IPS-11a (cell line): ENCODE results near the gene SLFN5.
"Not testable (repeated sequence)": the region's sequence is repeated elsewhere in the genome, so short reads cannot be mapped to it uniquely, and the experiment has no call there.

Experiments used
- H3K4me3 ChIP-seq: one replicate; pipeline ENCODE4 v1.5.1; 2013; ENCODE audit warnings: low read depth, low read length, control low read depth

SLFN5 gene

GRCh38 chr17:35241520-35241919, 1.4 kb upstream of the SLFN5 start:
- no peak overlapping the region for H3K4me3 ChIP-seq

DNA sequence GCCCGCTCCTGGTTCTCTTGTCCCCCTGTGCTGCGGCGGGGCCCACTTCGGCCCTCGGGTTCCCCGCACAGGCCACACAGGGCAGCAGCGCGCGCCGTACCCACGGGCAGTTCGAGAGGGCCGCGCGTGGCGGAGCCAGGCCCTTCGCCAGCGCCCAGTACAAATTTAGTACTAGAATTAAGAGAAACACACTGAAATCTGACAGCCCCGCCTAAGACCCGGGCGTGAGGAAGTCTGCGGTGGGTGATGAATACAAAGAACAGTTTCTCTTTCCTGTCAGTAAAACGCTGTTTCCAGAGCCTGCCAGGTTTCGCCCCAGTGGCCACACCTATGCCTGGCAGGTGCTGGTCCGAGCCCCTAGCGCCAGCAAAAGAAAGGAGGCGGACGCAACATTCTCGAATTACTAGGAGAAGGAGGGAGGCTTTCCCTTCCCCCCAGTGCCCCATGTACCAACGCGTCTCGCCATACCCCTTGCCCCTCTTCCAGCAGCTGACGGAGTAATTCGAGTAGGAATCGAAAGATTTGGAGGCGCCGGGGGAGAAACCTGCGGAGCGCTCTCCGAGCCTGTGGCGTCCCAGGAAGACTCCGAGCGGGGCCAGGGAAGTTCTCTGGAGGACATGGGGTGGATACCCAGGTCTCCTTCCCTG, 591 bp upstream of the SLFN5 start:
- H3K4me3 ChIP-seq: peak overlapping the region; percentile 63

GRCh38 chr17:35243561-35244340, 879 bp downstream of the SLFN5 start:
- peak overlapping the region; percentile 63 for H3K4me3 ChIP-seq

GRCh38 chr17:35244341-35245195, 1.7 kb downstream of the SLFN5 start:
- H3K4me3 ChIP-seq: no peak overlapping the region

DNA sequence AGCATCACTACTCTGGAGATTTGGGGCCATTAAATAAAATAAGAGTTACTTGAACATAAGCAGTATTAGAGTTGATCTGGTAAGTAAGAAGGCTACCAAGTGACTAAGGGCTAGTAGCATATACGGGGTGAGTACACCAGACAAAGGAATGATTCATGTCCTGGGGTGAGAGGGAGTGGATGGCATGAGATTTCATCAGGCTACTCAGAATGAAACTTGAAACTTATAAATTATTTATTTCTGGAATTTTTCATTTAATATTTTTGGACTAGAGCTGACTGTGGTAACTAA, 2.3 kb downstream of the SLFN5 start:
- H3K4me3 ChIP-seq: no peak overlapping the region

GRCh38 chr17:35252651-35253050, 9.8 kb downstream of the SLFN5 start:
- H3K4me3 ChIP-seq: no peak overlapping the region

DNA sequence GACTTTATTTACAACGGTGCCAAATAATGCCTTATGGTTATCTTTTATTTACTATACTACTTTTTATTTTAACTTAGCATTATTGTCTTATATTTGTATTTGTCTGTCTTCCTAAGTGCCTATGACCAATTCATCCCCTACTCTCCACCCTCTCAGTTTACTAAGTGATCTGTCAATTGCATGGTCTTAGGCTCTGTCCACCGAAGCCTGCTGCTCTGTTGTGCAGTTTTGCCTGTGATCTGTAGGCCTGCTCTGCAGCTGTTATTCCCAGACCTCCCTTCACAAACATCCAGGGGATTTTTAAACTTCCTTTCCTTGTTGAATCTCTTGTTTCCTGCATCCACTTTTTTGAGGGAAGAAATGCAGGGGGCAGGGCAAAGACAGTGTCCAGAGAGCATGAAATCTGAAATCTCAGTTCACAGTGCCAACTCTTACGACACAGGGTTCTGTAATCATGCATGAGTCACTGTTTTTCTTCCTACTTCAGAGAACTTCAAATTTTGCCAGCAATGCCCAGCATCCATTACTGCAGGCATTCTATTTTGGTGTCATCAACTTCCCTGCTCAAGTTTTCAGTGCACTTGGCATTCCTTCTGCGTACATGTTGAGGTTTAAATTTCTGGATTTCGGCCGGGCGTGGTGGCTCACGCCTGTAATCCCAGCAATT, 11.4 kb downstream of the SLFN5 start:
- no peak overlapping the region for H3K4me3 ChIP-seq

- H3K4me3 ChIP-seq: no peak overlapping the region
These were observed 12.4 kb downstream of the SLFN5 start for GRCh38 chr17:35255316-35255715.

GRCh38 chr17:35256629-35257028, 13.8 kb downstream of the SLFN5 start:
- H3K4me3 ChIP-seq: no peak overlapping the region

DNA sequence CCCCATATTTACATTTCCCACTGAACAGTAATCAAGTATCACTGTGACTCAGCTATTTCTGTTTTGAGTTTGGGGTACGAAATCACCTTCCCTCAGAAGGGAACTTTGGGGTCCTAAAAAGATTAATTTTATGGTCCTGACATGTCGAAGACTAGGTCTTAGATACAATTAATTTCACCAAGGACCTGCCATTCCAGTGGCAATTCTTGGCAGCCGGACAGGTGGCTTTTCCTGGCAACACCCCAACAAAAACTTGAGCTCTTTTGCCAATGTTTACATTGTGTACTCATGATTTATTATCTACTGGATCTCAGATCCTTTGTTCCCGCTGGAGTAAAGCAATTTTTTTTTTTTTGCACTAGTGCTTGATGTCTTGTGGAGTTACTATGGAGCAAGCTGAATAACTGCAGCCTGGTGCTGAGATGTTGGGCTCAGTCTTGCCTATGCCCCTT, 14.4 kb downstream of the SLFN5 start:
- H3K4me3 ChIP-seq: no peak overlapping the region

GRCh38 chr17:35259001-35259400, 16.1 kb downstream of the SLFN5 start:
- no peak overlapping the region for H3K4me3 ChIP-seq

- no peak overlapping the region for H3K4me3 ChIP-seq
These were observed 22.2 kb downstream of the SLFN5 start for GRCh38 chr17:35265071-35265470.

DNA sequence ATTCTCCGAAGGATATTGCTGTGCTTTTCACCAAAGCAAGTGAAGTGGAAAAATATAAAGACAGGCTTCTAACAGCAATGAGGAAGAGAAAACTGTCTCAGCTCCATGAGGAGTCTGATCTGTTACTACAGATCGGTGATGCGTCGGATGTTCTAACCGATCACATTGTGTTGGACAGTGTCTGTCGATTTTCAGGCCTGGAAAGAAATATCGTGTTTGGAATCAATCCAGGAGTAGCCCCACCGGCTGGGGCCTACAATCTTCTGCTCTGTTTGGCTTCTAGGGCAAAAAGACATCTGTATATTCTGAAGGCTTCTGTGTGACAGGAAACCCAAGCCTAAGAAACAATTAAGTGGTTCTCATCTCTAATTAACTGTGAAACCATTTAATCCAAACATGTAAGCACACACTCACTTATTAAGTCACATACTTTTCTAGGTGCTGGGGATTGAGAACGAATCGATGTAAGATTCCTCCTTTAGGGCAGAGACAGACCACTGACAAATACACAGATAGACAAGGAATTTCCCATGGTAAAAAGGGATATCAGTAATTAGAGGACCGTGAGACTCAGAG, 22.8 kb downstream of the SLFN5 start:
- no peak overlapping the region for H3K4me3 ChIP-seq

DNA sequence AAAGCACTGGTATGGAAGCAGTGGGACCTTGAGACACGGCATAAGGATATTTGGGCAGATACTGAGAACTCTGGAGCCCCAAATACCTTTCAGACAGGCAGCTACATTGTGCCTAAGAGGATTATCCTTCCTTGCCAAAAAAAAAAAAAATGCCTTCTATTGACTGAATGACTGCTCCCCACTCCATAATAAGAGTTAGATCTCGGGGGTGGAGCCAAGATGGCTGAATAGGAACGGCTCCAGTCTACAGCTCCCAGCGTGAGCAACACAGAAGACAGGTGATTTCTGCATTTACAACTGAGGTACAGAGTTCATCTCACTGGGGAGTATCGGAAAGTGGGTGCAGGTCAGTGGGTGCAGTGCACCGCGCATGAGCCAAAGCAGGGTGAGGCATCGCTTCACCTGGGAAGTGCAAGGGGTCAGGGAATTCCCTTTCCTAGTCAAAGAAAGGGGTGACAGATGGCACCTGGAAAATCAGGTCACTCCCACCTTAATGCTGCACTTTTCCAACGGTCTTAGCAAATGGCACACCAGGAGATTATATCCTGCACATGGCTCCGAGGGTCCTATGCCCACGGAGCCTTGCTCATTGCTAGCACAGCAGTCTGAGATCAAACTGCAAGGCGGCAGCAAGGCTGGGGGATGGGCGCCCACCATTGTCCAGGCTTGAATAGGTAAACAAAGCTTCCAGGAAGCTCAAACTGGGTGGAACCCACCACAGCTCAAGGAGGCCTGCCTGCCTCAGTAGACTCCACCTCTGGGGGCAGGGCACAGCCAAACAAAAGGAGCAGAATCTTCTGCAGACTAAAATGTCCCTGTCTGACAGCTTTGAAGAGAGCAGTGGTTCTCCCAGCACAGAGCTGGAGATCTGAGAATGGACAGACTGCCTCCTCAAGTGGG, 31.5 kb downstream of the SLFN5 start:
- H3K4me3 ChIP-seq: not testable (repeated sequence)

GRCh38 chr17:35278454-35278853, 35.6 kb downstream of the SLFN5 start:
- not testable (repeated sequence) for H3K4me3 ChIP-seq

DNA sequence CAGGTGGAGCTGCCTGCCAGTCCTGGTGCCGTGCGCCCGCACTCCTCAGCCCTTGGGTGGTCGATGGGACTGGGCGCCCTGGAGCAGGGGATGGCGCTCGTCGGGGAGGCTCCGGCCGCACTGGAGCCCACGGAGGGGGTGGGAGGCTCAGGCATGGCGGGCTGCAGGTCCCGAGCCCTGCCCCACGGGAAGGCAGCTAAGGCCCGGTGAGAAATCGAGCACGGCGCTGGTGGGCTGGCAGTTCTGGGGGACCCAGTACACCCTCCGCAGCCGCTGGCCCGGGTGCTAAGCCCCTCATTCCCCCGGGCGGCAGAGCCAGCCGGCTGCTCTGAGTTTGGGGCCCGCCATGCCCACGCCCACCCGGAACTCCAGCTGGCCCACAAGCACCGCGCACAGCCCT, 36.0 kb downstream of the SLFN5 start:
- not testable (repeated sequence) for H3K4me3 ChIP-seq

GRCh38 chr17:35283767-35284166, 40.9 kb downstream of the SLFN5 start:
- no peak overlapping the region for H3K4me3 ChIP-seq

- H3K4me3 ChIP-seq: no peak overlapping the region
These were observed 42.1 kb downstream of the SLFN5 start for GRCh38 chr17:35284955-35285354.

DNA sequence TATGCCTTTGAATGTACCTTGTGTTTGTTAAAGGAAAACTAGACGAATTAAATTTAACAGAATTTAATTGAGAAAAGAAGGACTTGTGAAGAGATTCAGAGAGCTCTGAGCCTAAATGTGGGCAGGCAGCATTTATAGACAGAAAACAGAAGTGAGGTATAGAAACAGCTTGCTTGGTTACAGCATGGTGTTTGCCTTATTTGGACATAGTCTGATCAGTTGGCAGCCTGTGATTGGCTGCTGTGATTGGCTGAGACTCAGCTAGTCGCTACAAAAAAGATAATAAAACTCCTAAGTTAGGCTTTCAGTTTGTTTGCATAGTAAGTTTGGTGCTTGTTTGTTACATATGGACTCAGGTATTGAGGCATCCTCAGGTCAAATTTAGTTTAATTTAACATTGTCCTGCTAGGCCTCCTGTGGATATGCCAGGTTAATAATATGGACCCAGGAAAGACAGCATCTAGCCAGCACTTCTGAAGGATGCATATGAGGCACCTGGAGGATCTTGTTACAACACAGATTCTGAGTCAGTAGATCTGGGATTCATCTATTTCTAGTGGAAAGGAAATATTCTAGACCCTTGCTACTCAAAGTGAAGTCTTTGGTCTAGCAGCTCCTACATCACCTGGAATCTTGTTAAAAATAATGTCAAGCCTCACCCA, 43.4 kb downstream of the SLFN5 start:
- no peak overlapping the region for H3K4me3 ChIP-seq
